Endothelial cell of umbilical vein (primary cell): ENCODE data around the gene CCDC27. TPM values are rescaled to one million over a fixed set of nuclear protein-coding genes. Genes with fewer than 3 reads are reported as not detected.

Source experiments
- BruUV-seq: library from RNA; stranded (reverse); fragments of 400-500 nt; replicated peaks from 2 replicates; lab custom pipeline; 2021; lab: Mats Ljungman, UMichigan
- CTCF ChIA-PET: fragments of 300-600, 350-600 bp; sonication (Branson Sonifier 250); formaldehyde crosslinking; loops from one replicate; lab custom pipeline; 2021; ENCODE audit warnings: antibody characterized with exemption, inconsistent platforms; lab: Charles Lee
- POLR2A ChIA-PET: fragments of 300-600, 350-600 bp; sonication (Branson Sonifier 250); formaldehyde crosslinking; loops from one replicate; lab custom pipeline; 2021; ENCODE audit warnings: antibody characterized with exemption, inconsistent platforms; lab: Charles Lee
- DNase-seq: peaks from one replicate; pipeline ENCODE4 v3.0.0-alpha.2; 2011; ENCODE audit warnings: low read depth, low spot score
- FAIRE-seq: peaks from 2 replicates; lab custom pipeline; 2011; peaks lifted over from hg19 to GRCh38; lab: Jason Lieb, UNC
- H2AFZ ChIP-seq: 2 replicates; pipeline ENCODE4 v1.6.0; 2012; ENCODE audit warnings: low read depth, low read length, control low read depth, inconsistent platforms
- H3K27ac ChIP-seq: 2 replicates; pipeline ENCODE4 v1.5.1; 2011; ENCODE audit warnings: low read depth, mild to moderate bottlenecking, control low read depth, low read length, moderate library complexity; ENCODE audit not compliant: insufficient read depth
- H3K27me3 ChIP-seq, 2 experiments: 2 replicates each; pipeline versions ENCODE4 v1.6.0 to v1.6.1; 2011; ENCODE audit warnings: low read length in 2 of 2, mixed read lengths in 1 of 2; ENCODE audit not compliant: control insufficient read depth in 2 of 2, insufficient read depth in 2 of 2
- H3K36me3 ChIP-seq, 2 experiments: 2 replicates in 1 of 2; 3 replicates in 1 of 2; pipeline ENCODE4 v1.5.1; 2011; ENCODE audit warnings: low read length in 2 of 2, mild to moderate bottlenecking in 1 of 2, moderate library complexity in 1 of 2; ENCODE audit not compliant: control insufficient read depth in 2 of 2, insufficient read depth in 2 of 2; ENCODE audit errors: extremely low read depth in 1 of 2
- H3K4me1 ChIP-seq: 3 replicates; pipeline ENCODE4 v1.5.1; 2011; ENCODE audit warnings: mild to moderate bottlenecking, low read length; ENCODE audit not compliant: control insufficient read depth, insufficient read depth; ENCODE audit errors: extremely low read depth
- H3K4me2 ChIP-seq: 2 replicates; pipeline ENCODE4 v1.6.1; 2011; ENCODE audit warnings: low read length, control low read depth, mixed read lengths; ENCODE audit not compliant: insufficient read depth
- H3K4me3 ChIP-seq, 3 experiments: fragments of 200-600 bp in 1 of 3; sonication (generic), shearing (Covaris generic) in 1 of 3; replicated peaks in 1 of 3; 2 replicates each; pipeline ENCODE4 v1.5.1; 2011 to 2016; ENCODE audit warnings: control low read depth in 3 of 3, low read length in 3 of 3, mild to moderate bottlenecking in 2 of 3, inconsistent platforms in 1 of 3, low read depth in 1 of 3, moderate library complexity in 1 of 3; ENCODE audit not compliant: insufficient read depth in 1 of 3
- H3K79me2 ChIP-seq: 2 replicates; pipeline ENCODE4 v1.6.0; 2012; ENCODE audit warnings: low read length, inconsistent platforms; ENCODE audit not compliant: control insufficient read depth, insufficient read depth
- H3K9ac ChIP-seq: replicated peaks from 2 replicates; pipeline ENCODE3; 2011; ENCODE audit warnings: low read length, control low read depth; ENCODE audit not compliant: insufficient read depth; ENCODE audit errors: extremely low read depth
- H3K9me1 ChIP-seq: replicated peaks from 3 replicates; pipeline ENCODE4 v1.6.0; 2011; ENCODE audit warnings: mild to moderate bottlenecking, low read length; ENCODE audit not compliant: control insufficient read depth, insufficient read depth; ENCODE audit errors: extremely low read depth
- H3K9me3 ChIP-seq: replicated peaks from 2 replicates; pipeline ENCODE4 v1.5.1; 2012; ENCODE audit warnings: low read length, inconsistent platforms; ENCODE audit not compliant: control insufficient read depth, insufficient read depth
- H4K20me1 ChIP-seq: replicated peaks from 2 replicates; pipeline ENCODE3; 2011; ENCODE audit warnings: mild to moderate bottlenecking, low read length; ENCODE audit not compliant: control insufficient read depth, insufficient read depth; ENCODE audit errors: extremely low read depth
- CTCF ChIP-seq, 2 donors: IDR thresholded peaks; 1 replicate in 1 of 2; 2 replicates in 1 of 2; pipeline ENCODE4 v1.5.1; 2011; ENCODE audit warnings: low read length in 2 of 2, mild to moderate bottlenecking in 2 of 2, moderate library complexity in 2 of 2, control low read depth in 1 of 2, inconsistent platforms in 1 of 2, low read depth in 1 of 2; ENCODE audit not compliant: insufficient read depth in 1 of 2; ENCODE audit errors: extremely low read depth in 1 of 2
- EZH2 ChIP-seq: IDR thresholded peaks from 2 replicates; pipeline ENCODE4 v1.6.1; 2012; ENCODE audit warnings: borderline replicate concordance, low read depth, mild to moderate bottlenecking, moderate library complexity, low read length, inconsistent platforms; ENCODE audit not compliant: severe bottlenecking
- FOS ChIP-seq: IDR thresholded peaks from 2 replicates; pipeline ENCODE4 v1.6.1; 2011; ENCODE audit warnings: mild to moderate bottlenecking, low read length, moderate library complexity, borderline replicate concordance; ENCODE audit not compliant: insufficient read depth
- GATA2 ChIP-seq: IDR thresholded peaks from 2 replicates; pipeline ENCODE4 v1.7.0; 2011; ENCODE audit warnings: low read depth, mild to moderate bottlenecking, moderate library complexity, mixed read lengths, low read length; ENCODE audit not compliant: insufficient read length, insufficient read depth
- JUN ChIP-seq: IDR thresholded peaks from 2 replicates; pipeline ENCODE4 v1.6.1; 2011; ENCODE audit warnings: borderline replicate concordance, low read depth; ENCODE audit not compliant: insufficient read length, insufficient read depth
- MYC ChIP-seq: IDR thresholded peaks from one replicate; pipeline ENCODE4 v1.6.1; 2011; ENCODE audit warnings: mild to moderate bottlenecking, low read depth, low read length
- POLR2A ChIP-seq: IDR thresholded peaks from 2 replicates; pipeline ENCODE4 v1.6.1; 2012; ENCODE audit warnings: low read depth, mild to moderate bottlenecking, control low read depth, low read length
- POLR2AphosphoS5 ChIP-seq: IDR thresholded peaks from 2 replicates; pipeline ENCODE4 v1.6.1; 2012; ENCODE audit warnings: low read depth, mild to moderate bottlenecking, control low read depth, low read length, moderate library complexity; ENCODE audit not compliant: insufficient read depth
- dilution Hi-C: fragments of 300-500 bp; cut with MboI; formaldehyde crosslinking; loops from one replicate; pipeline ENCODE4 v1.15.0; 2019; ENCODE audit warnings: low sequenced_read_pairs; ENCODE audit not compliant: extremely low pct_ligation_motif_present
- intact Hi-C: fragments of 100-400 bp; cut with micrococcal nuclease; formaldehyde crosslinking; loops from one replicate; pipeline ENCODE4 v1.10.0; 2022
- polyA plus RNA-seq, 4 experiments: library from polyadenylated mRNA; depleted of rRNA in 3 of 4; stranded (reverse) in 3 of 4; unstranded in 1 of 4; fragments of >200 nt; gene quantifications; 2 replicates each; pipeline versions ENCODE4 v1.2.1 to v1.2.3, GENCODE V29; 2011 to 2012; ENCODE audit warnings: missing spikeins in 1 of 4
- total RNA-seq: library from RNA; stranded (reverse); gene quantifications from 2 replicates; pipeline ENCODE4 v1.2.3, GENCODE V29; 2021
- TF ChIP-seq, protein P1 (sequence below): IDR thresholded peaks from 2 replicates; pipeline ENCODE4 v1.6.1; 2011; ENCODE audit not compliant: insufficient read depth, insufficient read length

Gene CCDC27
- total and polyA plus RNA-seq, 2 donors (not counting 3 experiments of a cell fraction or from before 2014, with no cell fraction given), result not detected

GRCh38 chr1:3734602-3735001 is 17.6 kb upstream of the CCDC27 start:
- Histone ChIP-seq H3K4me1 (no peaks in the 10 kb centered on the region), H2AFZ (no peak overlapping the region), H4K20me1 (no peaks in the 10 kb centered on the region), H3K27me3 (no peaks in the 10 kb centered on the region), H3K9me3 (no peaks in the 10 kb centered on the region), H3K4me2 (no peak overlapping the region), H3K9ac (no peak overlapping the region), H3K4me3 (no peak overlapping the region), H3K36me3 (peaks cover 4 to 12% of the 10 kb centered on the region in 2 experiments), H3K79me2 (no peaks in the 10 kb centered on the region), H3K9me1 (no peaks in the 10 kb centered on the region), H3K27ac (no peak overlapping the region)
- intact Hi-C loops, result no loop called here
- dilution Hi-C loops, result no loop called here
- no TSS peak for BruUV-seq
- FAIRE-seq, result no peak
- DNase-seq, result no peak
- ChIA-PET POLR2A (no interaction called here), CTCF (interaction anchor here (0.8 to 3.5 kb wide), 3 partner anchors 10 to 282 kb away, joined by 3 to 25 read pairs (median 3); no protein-coding TSS in a partner anchor)
- TF ChIP-seq CTCF (IDR thresholded peaks at IDR 0.05; ENCODE audit: extremely low read depth in 1 of 2, insufficient read depth in 1 of 2, low read depth in 1 of 2, low read length in 2 of 2) (no peak), EZH2 (no peak), MYC (no peak), GATA2 (no peak), POLR2AphosphoS5 (no peak), FOS (no peak), JUN (no peak), POLR2A (no peak)
- TF ChIP-seq, protein P1, sequence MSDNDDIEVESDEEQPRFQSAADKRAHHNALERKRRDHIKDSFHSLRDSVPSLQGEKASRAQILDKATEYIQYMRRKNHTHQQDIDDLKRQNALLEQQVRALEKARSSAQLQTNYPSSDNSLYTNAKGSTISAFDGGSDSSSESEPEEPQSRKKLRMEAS, result no peak
